Hepatocyte (in vitro differentiated cells): ENCODE measurements around the gene SDC3.

Source experiments
- EZH2 ChIP-seq: fragments of 200-600 bp; sonication (generic); IDR thresholded peaks from 2 replicates; pipeline ENCODE4 v1.6.1; 2016; ENCODE audit warnings: antibody characterized with exemption, mild to moderate bottlenecking, borderline replicate concordance
- EZH2phosphoT487 ChIP-seq: fragments of 200-600 bp; sonication (generic); IDR thresholded peaks from one replicate; pipeline ENCODE4 v1.6.1; 2018; ENCODE audit warnings: antibody characterized with exemption, mild to moderate bottlenecking, low read depth, moderate library complexity; ENCODE audit not compliant: unreplicated experiment, severe bottlenecking
- TF ChIP-seq, protein P1 (sequence below): fragments of 200-600 bp; sonication (generic); IDR thresholded peaks from 2 replicates; pipeline ENCODE4 v1.5.1; 2016; ENCODE audit warnings: antibody characterized with exemption, mild to moderate bottlenecking; ENCODE audit not compliant: poor library complexity

- TF ChIP-seq, protein P1, sequence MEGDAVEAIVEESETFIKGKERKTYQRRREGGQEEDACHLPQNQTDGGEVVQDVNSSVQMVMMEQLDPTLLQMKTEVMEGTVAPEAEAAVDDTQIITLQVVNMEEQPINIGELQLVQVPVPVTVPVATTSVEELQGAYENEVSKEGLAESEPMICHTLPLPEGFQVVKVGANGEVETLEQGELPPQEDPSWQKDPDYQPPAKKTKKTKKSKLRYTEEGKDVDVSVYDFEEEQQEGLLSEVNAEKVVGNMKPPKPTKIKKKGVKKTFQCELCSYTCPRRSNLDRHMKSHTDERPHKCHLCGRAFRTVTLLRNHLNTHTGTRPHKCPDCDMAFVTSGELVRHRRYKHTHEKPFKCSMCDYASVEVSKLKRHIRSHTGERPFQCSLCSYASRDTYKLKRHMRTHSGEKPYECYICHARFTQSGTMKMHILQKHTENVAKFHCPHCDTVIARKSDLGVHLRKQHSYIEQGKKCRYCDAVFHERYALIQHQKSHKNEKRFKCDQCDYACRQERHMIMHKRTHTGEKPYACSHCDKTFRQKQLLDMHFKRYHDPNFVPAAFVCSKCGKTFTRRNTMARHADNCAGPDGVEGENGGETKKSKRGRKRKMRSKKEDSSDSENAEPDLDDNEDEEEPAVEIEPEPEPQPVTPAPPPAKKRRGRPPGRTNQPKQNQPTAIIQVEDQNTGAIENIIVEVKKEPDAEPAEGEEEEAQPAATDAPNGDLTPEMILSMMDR, result no peak
- TF ChIP-seq EZH2phosphoT487 (no peak), EZH2 (no peak)
Observed at GRCh38 chr1:30919025-30919881, 10.7 kb upstream of the SDC3 start.
